Trophoblast cell (in vitro differentiated cells and primary cell): ENCODE data around the gene IGSF9B.

Experiments
- DNase-seq, 2 donors: peaks; one replicate each; pipeline ENCODE4 v3.0.0-alpha.2; 2016
- H2AFZ ChIP-seq: 2 replicates; pipeline ENCODE4 v1.6.1; 2013; ENCODE audit warnings: low read length, moderate library complexity, mild to moderate bottlenecking; ENCODE audit not compliant: insufficient read depth, poor library complexity
- H2AK5ac ChIP-seq: 2 replicates; pipeline ENCODE4 v1.6.1; 2013; ENCODE audit warnings: mild to moderate bottlenecking, low read length
- H2BK120ac ChIP-seq: 2 replicates; pipeline ENCODE4 v1.6.1; 2013; ENCODE audit warnings: low read length, mild to moderate bottlenecking, moderate library complexity; ENCODE audit not compliant: insufficient read depth, poor library complexity
- H2BK12ac ChIP-seq: 2 replicates; pipeline ENCODE4 v1.6.1; 2013; ENCODE audit warnings: mild to moderate bottlenecking, low read length, moderate library complexity
- H2BK5ac ChIP-seq: 2 replicates; pipeline ENCODE4 v1.6.1; 2013; ENCODE audit warnings: low read length, low read depth, moderate library complexity, mild to moderate bottlenecking; ENCODE audit not compliant: poor library complexity
- H3K14ac ChIP-seq: 2 replicates; pipeline ENCODE4 v1.6.1; 2013; ENCODE audit warnings: mild to moderate bottlenecking, low read length
- H3K18ac ChIP-seq: 2 replicates; pipeline ENCODE4 v1.6.1; 2013; ENCODE audit warnings: mild to moderate bottlenecking, low read length
- H3K23ac ChIP-seq: 2 replicates; pipeline ENCODE4 v1.6.1; 2013; ENCODE audit warnings: low read length
- H3K27ac ChIP-seq: 2 replicates; pipeline ENCODE4 v1.5.1; 2013; ENCODE audit warnings: low read depth, mild to moderate bottlenecking, inconsistent platforms, low read length, moderate library complexity
- H3K27me3 ChIP-seq: 2 replicates; pipeline ENCODE4 v1.6.1; 2013; ENCODE audit warnings: inconsistent platforms, mild to moderate bottlenecking, low read length, moderate library complexity; ENCODE audit not compliant: insufficient read depth
- H3K36me3 ChIP-seq, 2 experiments: 1 replicate in 1 of 2; 2 replicates in 1 of 2; pipeline ENCODE4 v1.6.1; 2013; ENCODE audit warnings: low read length in 2 of 2, mild to moderate bottlenecking in 2 of 2, moderate library complexity in 1 of 2; ENCODE audit not compliant: insufficient read depth in 2 of 2, control insufficient read depth in 1 of 2
- H3K4ac ChIP-seq: 2 replicates; pipeline ENCODE4 v1.6.1; 2013; ENCODE audit warnings: low read depth, mild to moderate bottlenecking, low read length, moderate library complexity
- H3K4me1 ChIP-seq, 2 experiments: 1 replicate in 1 of 2; 2 replicates in 1 of 2; pipeline ENCODE4 v1.6.1; 2013; ENCODE audit warnings: low read length in 2 of 2, mild to moderate bottlenecking in 2 of 2, moderate library complexity in 1 of 2; ENCODE audit not compliant: insufficient read depth in 2 of 2, control insufficient read depth in 1 of 2
- H3K4me2 ChIP-seq: 2 replicates; pipeline ENCODE4 v1.6.1; 2013; ENCODE audit warnings: inconsistent platforms, mild to moderate bottlenecking, low read length, moderate library complexity
- H3K4me3 ChIP-seq: 2 replicates; pipeline ENCODE4 v1.5.1; 2013; ENCODE audit warnings: mild to moderate bottlenecking, low read depth, low read length, inconsistent platforms
- H3K79me1 ChIP-seq: one replicate; pipeline ENCODE4 v1.6.1; 2013; ENCODE audit warnings: low read length
- H3K79me2 ChIP-seq: 2 replicates; pipeline ENCODE4 v1.6.1; 2013; ENCODE audit warnings: low read length, mild to moderate bottlenecking; ENCODE audit not compliant: control insufficient read depth, insufficient read depth, poor library complexity
- H3K9ac ChIP-seq: 2 replicates; pipeline ENCODE4 v1.6.1; 2013; ENCODE audit warnings: mild to moderate bottlenecking, low read length
- H3K9me3 ChIP-seq: 2 replicates; pipeline ENCODE4 v1.6.1; 2013; ENCODE audit warnings: low read depth, mild to moderate bottlenecking, control low read depth, inconsistent platforms, low read length; ENCODE audit not compliant: insufficient read depth
- H4K12ac ChIP-seq: 2 replicates; pipeline ENCODE4 v1.6.1; 2013; ENCODE audit warnings: low read depth, mild to moderate bottlenecking, low read length, moderate library complexity
- H4K8ac ChIP-seq: 2 replicates; pipeline ENCODE4 v1.6.1; 2013; ENCODE audit warnings: low read depth, mild to moderate bottlenecking, low read length, moderate library complexity
- H4K91ac ChIP-seq: one replicate; pipeline ENCODE4 v1.6.1; 2013; ENCODE audit warnings: low read depth, mild to moderate bottlenecking, low read length, moderate library complexity
- WGBS: extraction: QIAGEN DNeasy Blood & Tissue Kit; methylation state at CpG from one replicate; pipeline ENCODE4 v1.1.7; 2013; ENCODE audit warnings: missing lambda C conversion rate; ENCODE audit not compliant: insufficient read length, insufficient coverage; ENCODE audit errors: extremely low coverage; 5-methylcytosine and 5-hydroxymethylcytosine counted together

IGSF9B gene

DNA sequence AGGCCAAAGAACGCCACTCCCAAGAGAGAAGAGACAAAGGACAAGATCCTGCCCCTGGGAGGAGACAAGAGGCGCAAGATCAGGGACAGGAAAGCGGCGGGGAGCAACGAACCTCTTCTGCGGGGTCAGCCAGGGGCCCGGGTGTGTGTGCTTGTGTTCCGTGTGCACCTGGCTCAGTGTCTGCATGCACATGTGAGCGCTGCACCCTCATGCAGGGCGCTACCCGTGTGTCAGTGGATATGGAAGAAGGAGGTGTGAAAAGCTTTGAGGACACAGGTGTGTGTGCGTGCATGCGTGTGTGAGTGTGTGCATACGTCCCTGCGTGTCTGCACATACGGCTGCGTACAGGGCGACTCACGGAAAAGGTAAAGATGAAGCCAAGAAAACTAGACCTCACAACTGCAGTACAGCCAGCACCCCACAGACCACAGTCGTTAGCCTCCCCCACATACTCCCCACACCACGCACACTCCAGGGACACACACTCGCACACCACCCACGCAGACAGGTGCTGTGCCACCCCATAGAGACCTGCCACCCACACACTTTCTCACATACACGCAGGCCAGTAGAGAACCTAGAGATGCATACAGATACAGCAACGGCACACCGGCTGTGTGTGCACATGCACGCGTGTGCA, 11.0 kb upstream of the IGSF9B start:
- H2BK5ac ChIP-seq: no peak overlapping the region
- WGBS: no CpG with 5 or more reads among the region's 28 CpGs

GRCh38 chr11:133966921-133967598, 10.3 kb upstream of the IGSF9B start:
- no peak overlapping the region for H4K91ac ChIP-seq
- no peak overlapping the region for H2AFZ ChIP-seq
- WGBS: no CpG with 5 or more reads among the region's 43 CpGs
- no peak overlapping the region for H3K14ac ChIP-seq
- no peak overlapping the region for H3K27ac ChIP-seq
- H3K18ac ChIP-seq: no peak overlapping the region
- no peak overlapping the region for H2BK12ac ChIP-seq
- H3K79me1 ChIP-seq: no peaks in the 10 kb centered on the region
- H3K4me1 ChIP-seq: no peaks in the 10 kb centered on the region
- no peak overlapping the region for H3K4ac ChIP-seq
- H3K36me3 ChIP-seq: no peaks in the 10 kb centered on the region
- H3K9me3 ChIP-seq: peaks cover 9% of the 10 kb centered on the region
- DNase-seq: peak in 1 of 2 donors; percentile 12
- no peak overlapping the region for H3K4me2 ChIP-seq
- no peak overlapping the region for H4K12ac ChIP-seq
- no peak overlapping the region for H3K9ac ChIP-seq
- no peak overlapping the region for H2BK120ac ChIP-seq
- H2AK5ac ChIP-seq: no peak overlapping the region
- no peak overlapping the region for H2BK5ac ChIP-seq
- no peak overlapping the region for H3K4me3 ChIP-seq
- no peak overlapping the region for H4K8ac ChIP-seq
- peak overlapping the region; percentile 19 for H3K23ac ChIP-seq
- no peaks in the 10 kb centered on the region for H3K79me2 ChIP-seq
- no peaks in the 10 kb centered on the region for H3K27me3 ChIP-seq

More for the DNA sequence above, 11.0 kb upstream of the IGSF9B start:
- Histone ChIP-seq H3K4me2 (no peak overlapping the region), H3K23ac (no peak overlapping the region), H3K4me1 (no peaks in the 10 kb centered on the region), H3K79me1 (no peaks in the 10 kb centered on the region), H3K4me3 (no peak overlapping the region), H3K36me3 (no peaks in the 10 kb centered on the region), H4K8ac (no peak overlapping the region), H3K79me2 (no peaks in the 10 kb centered on the region), H3K4ac (no peak overlapping the region), H2AK5ac (no peak overlapping the region), H4K12ac (no peak overlapping the region), H3K9ac (no peak overlapping the region), H3K14ac (no peak overlapping the region), H3K27ac (no peak overlapping the region), H2BK120ac (no peak overlapping the region), H3K18ac (no peak overlapping the region), H3K27me3 (no peaks in the 10 kb centered on the region), H3K9me3 (peaks cover 9% of the 10 kb centered on the region), H4K91ac (no peak overlapping the region), H2AFZ (no peak overlapping the region), H2BK12ac (no peak overlapping the region)
- DNase-seq: no peak

GRCh38 chr11:133966172-133966651, 9.4 kb upstream of the IGSF9B start:
- Histone ChIP-seq H3K4me3 (no peak overlapping the region), H3K4ac (no peak overlapping the region), H3K79me1 (no peaks in the 10 kb centered on the region), H3K27ac (no peak overlapping the region), H3K9ac (no peak overlapping the region), H3K9me3 (peaks cover 9% of the 10 kb centered on the region), H2AK5ac (no peak overlapping the region), H3K36me3 (no peaks in the 10 kb centered on the region), H2AFZ (no peak overlapping the region), H3K23ac (no peak overlapping the region), H2BK120ac (no peak overlapping the region), H3K4me1 (no peaks in the 10 kb centered on the region), H4K91ac (no peak overlapping the region), H3K79me2 (no peaks in the 10 kb centered on the region), H2BK5ac (no peak overlapping the region), H4K12ac (no peak overlapping the region), H3K18ac (no peak overlapping the region), H3K14ac (no peak overlapping the region), H2BK12ac (no peak overlapping the region), H3K27me3 (no peaks in the 10 kb centered on the region), H3K4me2 (no peak overlapping the region), H4K8ac (no peak overlapping the region)
- no peak for DNase-seq
- WGBS: no CpG with 5 or more reads among the region's 7 CpGs

DNA sequence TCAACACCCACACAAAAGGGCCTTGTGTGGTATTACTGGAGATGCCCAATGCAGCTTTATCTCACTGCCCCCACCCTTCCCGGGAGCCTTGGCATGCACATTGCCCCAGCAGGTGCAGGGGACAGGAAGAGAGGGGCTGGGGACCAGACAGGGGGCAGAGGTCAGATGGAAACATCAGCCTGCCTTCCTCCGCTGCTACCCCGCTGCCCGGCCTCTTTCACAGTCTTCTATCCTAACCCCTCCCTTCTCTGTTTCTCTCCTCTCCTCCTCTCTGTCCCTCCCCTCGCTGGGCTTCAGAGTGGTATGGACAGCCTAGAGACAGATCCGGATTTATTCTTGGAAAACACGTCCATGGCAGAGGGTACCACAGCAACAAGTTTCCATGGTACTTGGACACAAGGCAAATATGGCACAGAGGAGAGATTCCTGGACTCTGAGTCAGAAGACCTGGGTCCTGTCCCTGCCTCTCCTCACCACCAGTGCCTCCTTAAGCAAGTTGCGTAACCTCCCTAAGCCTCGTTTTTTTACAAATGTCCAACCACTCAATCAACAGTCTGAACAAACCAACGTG, 8.3 kb upstream of the IGSF9B start:
- peak in 1 of 2 donors; percentile 48 for DNase-seq
- Histone ChIP-seq H2BK120ac (no peak overlapping the region), H2AK5ac (no peak overlapping the region), H3K23ac (no peak overlapping the region), H2BK5ac (no peak overlapping the region), H3K36me3 (no peaks in the 10 kb centered on the region), H3K9ac (no peak overlapping the region), H3K79me2 (no peaks in the 10 kb centered on the region), H4K91ac (no peak overlapping the region), H3K4me1 (no peaks in the 10 kb centered on the region), H3K4me3 (no peak overlapping the region), H3K79me1 (no peaks in the 10 kb centered on the region), H3K18ac (no peak overlapping the region), H3K4me2 (no peak overlapping the region), H3K4ac (no peak overlapping the region), H3K9me3 (peaks cover 9% of the 10 kb centered on the region), H4K8ac (no peak overlapping the region), H3K14ac (no peak overlapping the region), H3K27ac (no peak overlapping the region), H4K12ac (no peak overlapping the region), H2AFZ (no peak overlapping the region), H3K27me3 (no peaks in the 10 kb centered on the region), H2BK12ac (no peak overlapping the region)
- WGBS: no CpG with 5 or more reads among the region's 10 CpGs
